Activated T-helper 2 cell treated with anti-CD3 and anti-CD28 coated beads, Interferon-gamma antibody, Interleukin-2, Interleukin-4, amounts not matched to agents 10 μg/mL and 5 μg/mL and 100 μg/mL, durations not matched to agents 14 hours and 24 hours and 36 hours (primary cell): Measurements from ENCODE around the gene DHRS7. TPM values are rescaled to one million over a fixed set of nuclear protein-coding genes. Genes with fewer than 3 reads are reported as not detected.

Experiments used
- DNase-seq: peaks from one replicate; pipeline ENCODE4 v3.0.0; 2021; ENCODE audit warnings: low spot score
- H3K27ac Mint-ChIP-seq: one replicate; pipeline ENCODE4 v1.8.0; 2021; ENCODE audit warnings: mixed read lengths
- H3K27me3 Mint-ChIP-seq: one replicate; pipeline ENCODE4 v1.8.0; 2021; ENCODE audit warnings: low read depth, mixed read lengths
- H3K36me3 Mint-ChIP-seq: one replicate; pipeline ENCODE4 v1.8.0; 2021; ENCODE audit warnings: low read depth, mixed read lengths
- H3K4me1 Mint-ChIP-seq: one replicate; pipeline ENCODE4 v1.8.0; 2021; ENCODE audit warnings: low read depth, mixed read lengths
- H3K4me3 Mint-ChIP-seq: one replicate; pipeline ENCODE4 v1.8.0; 2021; ENCODE audit warnings: low read depth, mild to moderate bottlenecking, moderate library complexity, mixed read lengths
- H3K9me3 Mint-ChIP-seq: one replicate; pipeline ENCODE4 v1.8.0; 2021; ENCODE audit warnings: mixed read lengths
- intact Hi-C: fragments of 100-400 bp; cut with micrococcal nuclease; formaldehyde crosslinking; loops from one replicate; pipeline ENCODE4 v1.15.1; 2023
- total RNA-seq: library from RNA; stranded (reverse); gene quantifications from 2 replicates; pipeline ENCODE4 v1.2.3, GENCODE V29; 2022

The DHRS7 gene
- total RNA-seq, 1 donor from 2014 or later: 52.9 TPM

- H3K9me3 Mint-ChIP-seq: peaks cover 6% of the 10 kb centered on the region
- no peak overlapping the region for H3K27ac Mint-ChIP-seq
- no peak for DNase-seq
- no peak overlapping the region for H3K4me3 Mint-ChIP-seq
- peaks cover 13% of the 10 kb centered on the region for H3K4me1 Mint-ChIP-seq
- intact Hi-C loops: no loop called here
- H3K36me3 Mint-ChIP-seq: no peaks in the 10 kb centered on the region
- peaks cover 1% of the 10 kb centered on the region for H3K27me3 Mint-ChIP-seq
These were observed 14.3 kb upstream of the DHRS7 start for GRCh38 chr14:60179431-60179869.

GRCh38 chr14:60178820-60179219, 13.6 kb upstream of the DHRS7 start:
- Mint-ChIP-seq H3K27ac (no peak overlapping the region), H3K36me3 (no peaks in the 10 kb centered on the region), H3K4me1 (peaks cover 7% of the 10 kb centered on the region), H3K4me3 (no peak overlapping the region), H3K27me3 (peaks cover 1% of the 10 kb centered on the region), H3K9me3 (peaks cover 6% of the 10 kb centered on the region)
- DNase-seq: no peak
- intact Hi-C loops: no loop called here

- DNase-seq: no peak
- no peaks in the 10 kb centered on the region for H3K36me3 Mint-ChIP-seq
- H3K4me1 Mint-ChIP-seq: peaks cover under 1% of the 10 kb centered on the region
- H3K9me3 Mint-ChIP-seq: peaks cover 6% of the 10 kb centered on the region
- intact Hi-C loops: no loop called here
- peaks cover 1% of the 10 kb centered on the region for H3K27me3 Mint-ChIP-seq
- no peak overlapping the region for H3K27ac Mint-ChIP-seq
- H3K4me3 Mint-ChIP-seq: no peak overlapping the region
These were observed 13.0 kb upstream of the DHRS7 start for GRCh38 chr14:60178164-60178563.

GRCh38 chr14:60175255-60175902, 10.2 kb upstream of the DHRS7 start:
- peaks cover 2% of the 10 kb centered on the region for H3K9me3 Mint-ChIP-seq

GRCh38 chr14:60174352-60175254, 9.4 kb upstream of the DHRS7 start:
- Mint-ChIP-seq H3K27me3 (peaks cover 1% of the 10 kb centered on the region), H3K36me3 (no peaks in the 10 kb centered on the region), H3K4me3 (no peak overlapping the region), H3K9me3 (no peaks in the 10 kb centered on the region), H3K27ac (no peak overlapping the region), H3K4me1 (no peaks in the 10 kb centered on the region)
- intact Hi-C loops: no loop called here
- no peak for DNase-seq

More at GRCh38 chr14:60175255-60175902, 10.2 kb upstream of the DHRS7 start:
- Mint-ChIP-seq H3K36me3 (no peaks in the 10 kb centered on the region), H3K4me1 (no peaks in the 10 kb centered on the region), H3K27ac (no peak overlapping the region), H3K27me3 (peaks cover 1% of the 10 kb centered on the region), H3K4me3 (no peak overlapping the region)
- DNase-seq: no peak
- intact Hi-C loops: no loop called here

GRCh38 chr14:60171690-60172089, 6.5 kb upstream of the DHRS7 start:
- H3K4me1 Mint-ChIP-seq: peaks cover under 1% of the 10 kb centered on the region
- no peak overlapping the region for H3K27ac Mint-ChIP-seq
- no peaks in the 10 kb centered on the region for H3K9me3 Mint-ChIP-seq
- H3K27me3 Mint-ChIP-seq: peaks cover 1% of the 10 kb centered on the region
- no peak for DNase-seq
- no peak overlapping the region for H3K4me3 Mint-ChIP-seq
- H3K36me3 Mint-ChIP-seq: no peaks in the 10 kb centered on the region
- intact Hi-C loops: no loop called here

GRCh38 chr14:60170948-60171347, 5.8 kb upstream of the DHRS7 start:
- H3K27ac Mint-ChIP-seq: no peak overlapping the region
- intact Hi-C loops: no loop called here
- DNase-seq: no peak
- H3K4me3 Mint-ChIP-seq: no peak overlapping the region
- no peaks in the 10 kb centered on the region for H3K9me3 Mint-ChIP-seq
- H3K4me1 Mint-ChIP-seq: peaks cover 8% of the 10 kb centered on the region
- H3K27me3 Mint-ChIP-seq: peaks cover 1% of the 10 kb centered on the region
- no peaks in the 10 kb centered on the region for H3K36me3 Mint-ChIP-seq

GRCh38 chr14:60169722-60170121, 4.5 kb upstream of the DHRS7 start:
- Mint-ChIP-seq H3K27ac (no peak overlapping the region), H3K27me3 (no peaks in the 10 kb centered on the region), H3K9me3 (no peaks in the 10 kb centered on the region), H3K4me1 (peaks cover 13% of the 10 kb centered on the region), H3K4me3 (no peak overlapping the region), H3K36me3 (peaks cover under 1% of the 10 kb centered on the region)
- no peak for DNase-seq
- intact Hi-C loops: loop anchor here (10.0 kb wide), 1 partner anchor 705 kb away; the partner anchor contains the start of gene GPR135

GRCh38 chr14:60166142-60166541, 944 bp upstream of the DHRS7 start:
- H3K4me1 Mint-ChIP-seq: peaks cover 25% of the 10 kb centered on the region
- no peaks in the 10 kb centered on the region for H3K27me3 Mint-ChIP-seq
- intact Hi-C loops: loop anchor here (10.0 kb wide), 1 partner anchor 701 kb away; the partner anchor contains the start of gene GPR135
- H3K36me3 Mint-ChIP-seq: peaks cover 23% of the 10 kb centered on the region
- peak overlapping the region; percentile 76 for H3K4me3 Mint-ChIP-seq
- no peaks in the 10 kb centered on the region for H3K9me3 Mint-ChIP-seq
- H3K27ac Mint-ChIP-seq: peak overlapping the region; percentile 67
- no peak for DNase-seq

- Mint-ChIP-seq H3K4me1 (peaks cover 25% of the 10 kb centered on the region), H3K9me3 (no peaks in the 10 kb centered on the region), H3K4me3 (peak overlapping the region; percentile 76), H3K27me3 (no peaks in the 10 kb centered on the region), H3K36me3 (peaks cover 27% of the 10 kb centered on the region), H3K27ac (peak overlapping the region; percentile 67)
- no peak for DNase-seq
- intact Hi-C loops: loop anchor here (1.0 to 10.0 kb wide), 3 partner anchors 19 to 701 kb away; partner anchors contain the start of genes GPR135 and PPM1A
These were observed 314 bp upstream of the DHRS7 start for GRCh38 chr14:60165547-60165876.

GRCh38 chr14:60164404-60164711, 840 bp downstream of the DHRS7 start:
- H3K36me3 Mint-ChIP-seq: peaks cover 31% of the 10 kb centered on the region
- H3K27ac Mint-ChIP-seq: peak overlapping the region; percentile 95
- H3K4me3 Mint-ChIP-seq: peak overlapping the region; percentile 94
- peaks cover 28% of the 10 kb centered on the region for H3K4me1 Mint-ChIP-seq
- intact Hi-C loops: loop anchor here (1.0 to 10.0 kb wide), 4 partner anchors 13 to 700 kb away; partner anchors contain the start of genes GPR135 and PPM1A
- DNase-seq: no peak
- H3K9me3 Mint-ChIP-seq: no peaks in the 10 kb centered on the region
- H3K27me3 Mint-ChIP-seq: no peaks in the 10 kb centered on the region

- Mint-ChIP-seq H3K27me3 (no peaks in the 10 kb centered on the region), H3K27ac (no peak overlapping the region), H3K36me3 (peaks cover 31% of the 10 kb centered on the region), H3K4me3 (peak overlapping the region; percentile 94), H3K9me3 (no peaks in the 10 kb centered on the region), H3K4me1 (peaks cover 29% of the 10 kb centered on the region)
- DNase-seq: no peak
- intact Hi-C loops: loop anchor here (1.0 to 10.0 kb wide), 4 partner anchors 12 to 699 kb away; partner anchors contain the start of genes GPR135 and PPM1A
These were observed 1.5 kb downstream of the DHRS7 start for GRCh38 chr14:60163693-60164092.
